ENCODE results near the gene C16orf78.

DNA sequence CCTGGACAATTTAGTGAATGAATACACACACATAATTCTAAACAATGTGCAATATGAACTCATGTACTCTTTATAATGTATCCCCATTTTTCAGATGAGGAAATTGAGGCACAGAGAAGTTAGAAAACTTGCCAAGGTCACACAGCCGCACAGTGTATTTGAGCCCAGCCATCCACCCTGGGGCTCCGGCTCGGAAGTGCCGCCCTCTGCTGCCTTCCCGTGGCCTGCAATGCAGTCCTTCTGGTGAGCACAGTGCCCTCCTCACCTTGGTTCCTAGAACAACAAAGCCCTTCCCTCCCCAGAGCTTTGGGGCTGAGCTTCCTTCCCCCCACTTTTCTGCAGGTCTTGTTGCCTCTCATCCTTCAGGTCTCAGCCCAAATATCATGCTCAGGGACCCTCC, 63.7 kb downstream of the C16orf78 start:
- TF ChIP-seq, protein P1, sequence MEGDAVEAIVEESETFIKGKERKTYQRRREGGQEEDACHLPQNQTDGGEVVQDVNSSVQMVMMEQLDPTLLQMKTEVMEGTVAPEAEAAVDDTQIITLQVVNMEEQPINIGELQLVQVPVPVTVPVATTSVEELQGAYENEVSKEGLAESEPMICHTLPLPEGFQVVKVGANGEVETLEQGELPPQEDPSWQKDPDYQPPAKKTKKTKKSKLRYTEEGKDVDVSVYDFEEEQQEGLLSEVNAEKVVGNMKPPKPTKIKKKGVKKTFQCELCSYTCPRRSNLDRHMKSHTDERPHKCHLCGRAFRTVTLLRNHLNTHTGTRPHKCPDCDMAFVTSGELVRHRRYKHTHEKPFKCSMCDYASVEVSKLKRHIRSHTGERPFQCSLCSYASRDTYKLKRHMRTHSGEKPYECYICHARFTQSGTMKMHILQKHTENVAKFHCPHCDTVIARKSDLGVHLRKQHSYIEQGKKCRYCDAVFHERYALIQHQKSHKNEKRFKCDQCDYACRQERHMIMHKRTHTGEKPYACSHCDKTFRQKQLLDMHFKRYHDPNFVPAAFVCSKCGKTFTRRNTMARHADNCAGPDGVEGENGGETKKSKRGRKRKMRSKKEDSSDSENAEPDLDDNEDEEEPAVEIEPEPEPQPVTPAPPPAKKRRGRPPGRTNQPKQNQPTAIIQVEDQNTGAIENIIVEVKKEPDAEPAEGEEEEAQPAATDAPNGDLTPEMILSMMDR (conservative IDR thresholded peaks at IDR 0.05; ENCODE audit: low read depth, low read length): no peak
- TF ChIP-seq FOS (IDR thresholded peaks at IDR 0.05; ENCODE audit: low read depth, low read length) (no peak), POLR2A (IDR thresholded peaks at IDR 0.05; ENCODE audit: low read depth, low read length) (no peak), CEBPB (IDR thresholded peaks at IDR 0.05; ENCODE audit: low read depth, low read length) (no peak), MAZ (IDR thresholded peaks at IDR 0.05; ENCODE audit: borderline replicate concordance, low read depth, low read length) (no peak), RFX5 (IDR thresholded peaks at IDR 0.05; ENCODE audit: low read depth, low read length) (no peak), RAD21 (IDR thresholded peaks at IDR 0.05; ENCODE audit: low read length) (no peak), MAFK (IDR thresholded peaks at IDR 0.05; ENCODE audit: low read depth, low read length) (no peak), BHLHE40 (IDR thresholded peaks at IDR 0.05; ENCODE audit: low read depth, low read length) (no peak), RCOR1 (IDR thresholded peaks at IDR 0.05; ENCODE audit: insufficient replicate concordance, low read length) (no peak)
- TF ChIP-seq, protein P2, sequence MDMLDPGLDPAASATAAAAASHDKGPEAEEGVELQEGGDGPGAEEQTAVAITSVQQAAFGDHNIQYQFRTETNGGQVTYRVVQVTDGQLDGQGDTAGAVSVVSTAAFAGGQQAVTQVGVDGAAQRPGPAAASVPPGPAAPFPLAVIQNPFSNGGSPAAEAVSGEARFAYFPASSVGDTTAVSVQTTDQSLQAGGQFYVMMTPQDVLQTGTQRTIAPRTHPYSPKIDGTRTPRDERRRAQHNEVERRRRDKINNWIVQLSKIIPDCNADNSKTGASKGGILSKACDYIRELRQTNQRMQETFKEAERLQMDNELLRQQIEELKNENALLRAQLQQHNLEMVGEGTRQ (IDR thresholded peaks at IDR 0.05; ENCODE audit: low read depth, low read length): no peak
